HL-60/S4 treated with phorbol 12-myristate 13-acetate at 8.2 ng/mL for 4 days and 3 days (cell line): ENCODE measurements around the gene FN1.
"Not testable (repeated sequence)": the region's sequence is repeated elsewhere in the genome, so short reads cannot be mapped to it uniquely, and the experiment has no call there.

Experiments
- in situ Hi-C: fragments of 300-500 bp; cut with MboI; formaldehyde crosslinking; loops from 2 replicates; pipeline ENCODE4 v1.15.0; 2022; ENCODE audit warnings: low sequenced_read_pairs

The FN1 gene

GRCh38 chr2:215368493-215368809, 67.4 kb downstream of the FN1 start:
- in situ Hi-C loops, result no loop called here

DNA sequence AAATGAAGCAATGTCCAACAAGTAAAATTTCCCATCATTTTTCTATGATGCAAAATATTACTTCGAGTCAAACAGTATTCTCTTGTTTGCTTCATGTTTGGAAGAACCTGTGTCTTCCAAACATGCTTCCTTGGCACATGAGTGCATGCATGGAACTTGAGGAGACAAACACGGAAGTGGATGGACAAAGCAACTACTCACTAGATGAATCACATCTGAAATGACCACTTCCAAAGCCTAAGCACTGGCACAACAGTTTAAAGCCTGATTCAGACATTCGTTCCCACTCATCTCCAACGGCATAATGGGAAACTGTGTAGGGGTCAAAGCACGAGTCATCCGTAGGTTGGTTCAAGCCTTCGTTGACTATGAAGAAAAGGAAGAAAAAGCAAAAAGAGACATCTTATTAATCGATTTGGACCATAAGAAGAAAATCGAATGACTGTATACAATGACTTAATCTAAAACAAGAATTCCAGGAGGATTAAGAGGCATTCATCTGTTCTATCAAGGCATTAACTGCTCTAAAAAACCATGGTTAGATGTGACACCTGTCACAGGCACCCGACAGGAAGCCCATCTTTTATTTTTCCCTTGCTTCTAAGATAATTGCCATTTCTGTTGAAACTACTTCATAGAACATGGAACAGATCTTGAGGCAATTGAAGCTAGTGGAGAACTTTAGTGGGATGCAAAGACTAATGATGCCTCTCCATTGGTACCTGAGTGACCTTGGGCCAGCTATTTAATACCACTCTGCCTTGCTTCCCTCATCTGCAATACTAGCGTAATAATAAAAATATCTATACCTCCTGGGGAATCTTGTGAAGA, 68.0 kb downstream of the FN1 start:
- in situ Hi-C loops, result no loop called here

DNA sequence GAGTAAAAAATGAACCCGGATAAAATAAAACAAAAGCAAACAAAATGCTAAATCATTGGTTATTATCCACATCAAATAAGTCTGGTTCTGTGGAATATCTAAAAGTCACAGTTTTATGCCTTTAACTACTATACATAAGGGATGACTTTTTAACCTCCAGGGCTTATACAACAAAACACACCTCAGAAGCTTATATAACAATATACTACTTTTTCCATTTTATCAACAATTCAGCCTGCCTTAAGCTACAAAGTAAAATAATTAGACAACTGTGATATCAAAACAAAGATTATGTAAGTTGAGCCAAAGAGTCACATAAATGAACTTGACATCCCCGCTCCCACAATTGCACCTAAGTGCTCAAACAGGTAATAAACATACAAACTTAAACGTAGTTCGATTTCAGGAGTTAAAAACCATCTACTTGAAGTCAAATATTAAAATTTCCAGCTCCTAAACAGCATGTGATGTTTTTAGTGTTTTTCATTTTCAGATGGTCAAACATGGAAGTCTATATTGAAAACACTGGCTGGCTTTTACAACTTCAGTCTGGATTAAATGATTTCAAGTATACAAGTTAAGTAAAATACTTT, 69.3 kb downstream of the FN1 start:
- in situ Hi-C loops, result no loop called here

GRCh38 chr2:215365184-215365658, 70.6 kb downstream of the FN1 start:
- in situ Hi-C loops, result no loop called here

DNA sequence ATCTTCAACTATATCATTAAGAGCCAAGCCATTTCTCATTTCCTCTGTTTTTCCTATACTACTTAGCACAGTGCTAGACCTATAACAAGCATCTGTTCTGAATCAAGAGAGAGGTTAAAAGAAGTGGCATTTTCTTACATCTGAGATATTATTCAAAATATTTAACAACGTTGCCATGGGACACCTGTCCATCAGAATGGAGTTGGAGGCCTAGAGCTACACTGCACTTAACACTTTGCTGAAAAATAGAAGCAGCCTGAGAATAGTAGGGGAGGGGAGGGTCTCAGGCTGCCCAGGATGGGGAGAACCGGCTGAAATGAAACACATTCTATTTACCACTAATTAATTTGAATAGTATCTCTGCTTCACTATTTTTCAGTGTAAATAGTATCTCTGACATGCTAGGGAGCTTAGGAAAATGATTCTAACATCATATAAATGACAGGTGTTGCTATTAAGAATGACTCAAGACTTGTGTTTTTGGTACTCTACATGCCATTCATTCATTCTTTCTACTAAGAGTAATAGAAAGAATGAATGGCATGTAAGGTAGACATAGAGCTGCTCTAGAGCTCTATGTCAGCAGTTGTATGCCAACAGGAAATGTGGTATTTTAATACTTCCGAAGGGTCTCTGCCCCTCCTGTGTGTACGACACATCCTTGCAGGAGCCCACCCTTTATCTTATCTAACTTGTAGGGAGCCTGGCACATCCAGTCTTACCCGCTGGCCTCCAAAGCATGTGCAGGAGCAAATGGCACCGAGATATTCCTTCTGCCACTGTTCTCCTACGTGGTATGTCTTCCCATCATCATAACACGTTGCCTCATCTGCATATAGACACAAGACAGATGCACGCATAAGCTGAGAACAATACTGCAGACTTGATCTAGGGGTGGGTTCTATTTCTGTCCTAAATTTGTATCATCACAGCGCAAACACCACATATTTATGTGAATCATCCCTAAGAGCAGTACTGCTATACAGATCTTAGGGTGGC, 71.4 kb downstream of the FN1 start:
- in situ Hi-C loops, result no loop called here

GRCh38 chr2:215363461-215364156, 72.3 kb downstream of the FN1 start:
- in situ Hi-C loops, result no loop called here

- in situ Hi-C loops, result no loop called here
Measured at GRCh38 chr2:215363039-215363438, 72.8 kb downstream of the FN1 start.

GRCh38 chr2:215362562-215362904, 73.3 kb downstream of the FN1 start:
- in situ Hi-C loops, result no loop called here

DNA sequence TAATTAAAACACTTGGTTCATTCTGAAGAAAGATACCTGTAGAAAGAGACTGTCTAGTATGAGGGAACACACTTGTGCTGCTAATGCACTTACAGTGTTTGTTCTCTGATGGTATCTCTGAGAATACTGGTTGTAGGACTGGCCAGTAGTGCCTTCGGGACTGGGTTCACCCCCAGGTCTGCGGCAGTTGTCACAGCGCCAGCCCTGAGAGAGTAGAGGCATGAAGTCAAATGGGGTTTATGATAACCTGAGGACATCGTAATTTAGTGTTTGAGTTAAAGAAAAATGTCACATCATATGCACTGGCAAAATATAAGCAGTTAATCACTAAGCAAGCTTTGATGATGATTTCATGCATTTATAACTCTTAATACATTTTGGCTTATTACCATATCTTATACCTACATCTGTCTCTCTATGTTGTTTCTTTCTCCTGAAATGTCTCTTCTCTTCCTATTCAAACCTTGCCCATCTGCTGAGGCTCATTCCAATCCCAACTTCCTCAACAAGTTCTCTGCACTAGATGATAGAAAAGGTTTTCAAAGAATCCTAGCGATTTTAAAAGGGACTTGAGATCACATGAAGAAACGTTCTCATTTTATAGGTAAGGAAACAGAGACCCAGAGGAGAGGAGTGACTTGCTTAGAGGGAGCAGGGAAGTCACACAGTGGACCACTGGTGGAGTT, 73.8 kb downstream of the FN1 start:
- in situ Hi-C loops, result no loop called here

DNA sequence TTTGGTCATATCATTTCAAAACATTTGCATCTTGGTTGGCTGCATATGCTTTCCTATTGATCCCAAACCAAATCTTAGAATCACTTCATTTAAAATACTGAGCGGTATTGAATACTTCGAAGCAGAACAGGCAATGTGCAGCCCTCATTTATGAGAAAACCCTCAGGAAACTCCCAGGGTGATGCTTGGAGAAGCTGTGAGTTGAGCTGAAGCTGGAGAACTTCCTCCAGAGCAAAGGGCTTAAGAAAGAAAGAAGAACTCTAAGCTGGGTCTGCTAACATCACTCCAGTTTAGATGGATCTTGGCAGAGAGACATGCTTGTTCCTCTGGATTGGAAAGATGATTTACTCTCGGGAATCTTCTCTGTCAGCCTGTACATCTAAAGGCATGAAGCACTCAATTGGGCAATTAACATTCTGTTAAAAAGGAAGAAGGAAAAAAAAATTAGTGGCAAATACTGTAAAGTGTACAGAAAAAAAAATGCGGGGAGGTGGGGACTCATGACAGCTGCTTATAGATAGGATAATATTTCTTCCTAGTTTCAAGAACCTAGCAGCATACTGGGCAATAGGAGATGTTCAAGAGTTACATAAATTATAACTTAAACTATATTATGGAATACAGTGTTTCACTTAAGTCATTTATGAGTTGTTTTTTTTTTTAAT, 74.5 kb downstream of the FN1 start:
- in situ Hi-C loops, result no loop called here

DNA sequence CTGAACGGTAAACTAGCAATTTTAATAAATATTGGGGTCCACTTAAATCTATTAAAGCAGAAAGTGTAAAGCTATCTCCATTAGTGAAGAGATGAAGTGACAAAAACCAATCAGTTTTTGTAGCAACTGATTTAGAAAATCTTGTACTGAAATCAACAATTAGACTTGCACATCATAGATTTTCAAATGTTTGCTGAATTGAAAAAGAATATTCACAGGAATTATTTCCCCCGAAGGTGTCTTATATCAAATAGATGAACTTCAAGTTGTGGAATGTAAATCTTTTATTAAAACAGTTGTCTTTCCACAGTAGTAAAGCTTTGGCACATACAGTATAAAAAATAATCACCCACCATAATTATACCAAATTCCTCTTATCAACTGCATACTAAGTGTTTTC, 75.3 kb downstream of the FN1 start:
- in situ Hi-C loops, result no loop called here

- in situ Hi-C loops, result not testable (repeated sequence)
Measured at GRCh38 chr2:215360059-215360458, 75.8 kb downstream of the FN1 start.

DNA sequence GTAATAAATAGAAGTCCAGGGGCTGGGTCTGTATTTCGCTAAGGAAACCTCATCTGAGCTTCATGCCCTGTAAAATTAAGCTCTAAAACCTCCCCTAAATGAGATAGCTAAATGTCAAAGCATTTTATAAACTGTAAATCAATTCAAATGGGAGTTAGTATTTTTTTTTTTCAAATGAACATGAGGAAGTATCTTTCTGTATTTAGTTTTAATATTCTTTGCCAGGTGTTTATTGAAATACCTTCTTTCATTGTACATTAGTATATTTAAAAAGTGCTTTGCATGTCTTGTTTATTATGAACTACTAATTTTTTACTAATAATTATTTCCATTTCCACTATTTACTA, 76.3 kb downstream of the FN1 start:
- in situ Hi-C loops, result no loop called here

- in situ Hi-C loops, result no loop called here
Measured at GRCh38 chr2:215358891-215359575, 76.8 kb downstream of the FN1 start.

DNA sequence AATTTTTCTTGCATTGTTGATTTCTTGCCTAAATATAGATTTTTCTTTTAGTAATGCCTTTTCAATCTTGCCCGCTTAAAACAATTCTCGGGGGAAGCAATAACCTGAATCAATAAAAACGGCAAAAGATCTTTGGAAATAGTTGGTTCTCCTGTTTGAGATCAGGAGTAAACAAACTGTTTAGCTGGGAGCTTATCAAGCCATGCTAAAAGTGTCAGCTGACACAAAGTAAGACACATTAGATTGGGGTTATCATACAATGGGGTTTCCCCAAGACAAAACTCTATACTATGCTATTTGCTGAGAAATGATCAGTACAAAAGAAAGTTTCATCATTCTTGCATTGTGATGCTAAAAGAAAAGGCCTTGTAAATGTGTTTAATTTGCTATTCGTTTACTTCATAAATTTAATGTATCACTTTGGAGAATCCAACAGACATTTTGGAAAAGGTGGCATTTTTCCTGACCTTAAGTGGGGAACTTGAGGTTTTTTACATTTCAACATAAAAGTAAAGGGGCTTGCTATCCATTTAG, 77.5 kb downstream of the FN1 start:
- in situ Hi-C loops, result no loop called here

GRCh38 chr2:215357660-215358059, 78.2 kb downstream of the FN1 start:
- in situ Hi-C loops, result no loop called here

- in situ Hi-C loops, result no loop called here
Measured at GRCh38 chr2:215356948-215357461, 78.9 kb downstream of the FN1 start.

DNA sequence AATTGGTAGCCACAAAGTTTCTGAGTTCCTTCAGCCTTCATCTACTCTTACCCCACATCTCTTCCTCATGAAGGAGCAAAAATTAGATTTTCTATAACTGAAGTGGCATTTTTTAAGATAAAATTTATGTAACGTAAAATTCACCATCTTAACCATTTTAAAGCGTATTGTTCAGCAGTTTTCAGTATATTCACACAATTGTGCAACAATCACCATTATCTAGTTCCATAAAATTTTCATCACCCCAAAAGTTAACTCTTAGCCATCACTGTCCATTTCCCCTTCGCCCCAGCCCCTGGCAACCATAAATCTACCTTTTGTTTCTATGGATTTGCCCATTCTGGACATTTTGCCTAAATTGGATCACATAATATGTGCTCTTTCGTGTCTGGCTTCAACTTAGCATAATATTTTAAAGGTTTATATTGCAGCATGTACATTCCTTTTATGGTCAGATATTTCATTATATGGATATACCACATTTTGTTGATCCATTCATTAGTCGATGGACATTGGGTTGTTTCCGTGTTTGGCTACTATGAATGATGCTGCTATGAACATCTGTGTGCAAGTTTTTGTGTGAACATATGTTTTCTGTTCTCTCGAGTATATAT, 79.4 kb downstream of the FN1 start:
- in situ Hi-C loops, result no loop called here
